GM18519 (cell line): ENCODE results near the gene ASPRV1.
"Not testable (repeated sequence)": the region's sequence is repeated elsewhere in the genome, so short reads cannot be mapped to it uniquely, and the experiment has no call there.

Experiments used
- ATAC-seq: cut with Tn5 transposase; IDR thresholded peaks from one replicate; pipeline ENCODE4 v1.9.1; 2021; ENCODE audit warnings: mild to moderate bottlenecking, moderate library complexity; ENCODE audit not compliant: unreplicated experiment, low FRiP score

The ASPRV1 gene

DNA sequence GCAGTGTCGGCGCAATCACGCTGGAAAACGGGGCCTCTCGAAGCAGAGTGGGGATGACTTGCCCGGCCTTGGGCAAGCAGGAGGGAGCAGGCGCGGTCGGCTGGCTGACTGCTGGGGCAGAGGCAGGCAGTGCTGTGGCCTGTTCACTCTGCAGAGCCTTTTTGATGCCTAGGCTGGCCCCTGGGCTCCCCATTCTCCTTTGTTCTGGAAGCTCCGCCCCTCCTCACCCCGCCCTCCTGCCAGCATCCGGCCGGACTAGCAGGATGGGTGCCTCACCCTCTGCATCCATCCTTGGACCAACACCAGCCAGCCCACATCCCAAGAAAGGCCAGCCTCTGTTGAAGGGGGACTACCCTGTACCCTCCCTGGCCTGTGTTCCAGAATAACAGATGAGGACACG is at the start of gene ASPRV1:
ASPRV1 (minus strand) TSS at position 136 of the 400 bp plus-strand sequence. CDS start 195 bp downstream, outside the sequence.
- no peak for ATAC-seq

DNA sequence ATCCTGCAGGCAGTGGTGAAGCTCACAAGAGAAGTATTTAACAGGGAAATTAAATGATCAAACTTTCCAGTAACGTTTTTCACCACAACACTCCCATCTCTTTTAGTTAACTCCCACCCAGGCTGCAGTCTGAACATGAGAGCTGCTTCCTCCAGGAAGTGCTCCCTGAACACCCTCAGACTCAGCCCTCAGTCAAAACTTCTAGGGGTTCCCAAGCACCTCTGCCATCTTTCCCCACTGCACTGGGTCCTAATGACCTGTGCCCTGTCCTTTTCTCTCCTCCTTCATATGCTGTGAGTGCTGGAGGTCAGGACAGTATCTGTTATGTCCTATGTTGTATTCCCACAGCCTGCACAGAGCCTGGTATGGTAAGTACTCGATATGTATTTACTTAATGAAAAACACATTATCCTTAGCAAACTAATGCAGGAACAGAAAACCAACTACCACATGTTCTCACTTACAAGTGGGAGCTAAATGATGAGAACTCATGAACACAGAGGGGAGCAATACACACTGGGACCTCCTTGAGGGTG is 49.2 kb upstream of the ASPRV1 start:
- ATAC-seq, result no peak

DNA sequence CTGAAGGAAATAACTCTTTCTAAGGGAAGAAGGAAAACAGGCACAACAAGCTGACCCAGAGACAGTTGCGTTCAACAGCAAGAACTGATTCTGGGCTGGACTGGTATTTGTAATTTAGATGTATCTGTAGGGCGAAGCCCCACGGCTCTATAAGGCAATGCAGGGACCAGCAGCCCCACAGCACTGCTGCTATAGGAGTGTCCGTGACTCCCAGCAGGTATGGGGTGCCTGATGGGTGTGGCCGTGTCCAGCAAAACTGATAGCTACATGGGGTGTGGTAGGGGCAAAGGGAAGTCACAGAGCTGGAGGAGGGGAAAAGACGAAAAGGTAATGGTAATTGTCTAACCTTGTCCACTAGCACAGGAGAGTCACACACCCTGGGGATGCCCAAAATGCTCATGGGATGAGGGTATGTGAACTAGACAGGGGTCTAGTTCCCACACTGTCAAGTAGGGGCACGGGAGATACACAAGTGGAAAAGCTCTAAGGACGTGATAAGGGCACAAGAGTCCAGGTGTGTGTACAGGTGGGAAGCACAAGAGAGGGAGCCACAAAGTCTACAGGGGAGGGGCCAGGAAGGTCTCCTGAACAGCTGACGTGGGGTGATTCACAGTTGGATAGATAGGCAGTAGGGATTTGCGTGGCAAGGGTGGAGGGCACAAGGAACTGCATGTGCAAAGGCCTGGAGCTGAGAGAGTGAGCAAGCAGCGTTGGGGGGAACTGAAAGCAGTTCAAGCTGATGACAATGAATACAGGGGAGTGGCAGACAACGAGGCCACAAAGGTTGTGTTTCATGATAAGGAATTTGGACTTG is 48.5 kb upstream of the ASPRV1 start:
- ATAC-seq, result no peak

DNA sequence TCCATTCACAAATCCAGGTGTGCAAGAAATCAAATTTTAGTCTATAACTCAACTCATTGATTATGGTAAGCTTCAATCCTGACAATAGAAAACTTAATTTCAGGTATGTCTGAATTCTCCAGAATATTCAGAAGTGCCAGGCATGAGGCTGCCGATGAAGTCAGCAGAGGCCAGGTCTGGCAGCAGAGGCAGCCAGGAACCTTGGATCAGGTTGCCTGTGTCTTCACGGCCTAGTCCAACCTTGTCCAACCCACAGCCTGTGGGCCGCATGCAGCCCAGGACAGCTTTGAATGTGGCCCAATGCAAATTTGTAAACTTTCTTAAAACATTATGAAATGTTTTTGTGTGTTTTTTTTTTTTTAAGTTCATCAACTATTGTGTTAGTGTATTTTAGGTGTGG is 46.9 kb upstream of the ASPRV1 start:
- no peak for ATAC-seq

DNA sequence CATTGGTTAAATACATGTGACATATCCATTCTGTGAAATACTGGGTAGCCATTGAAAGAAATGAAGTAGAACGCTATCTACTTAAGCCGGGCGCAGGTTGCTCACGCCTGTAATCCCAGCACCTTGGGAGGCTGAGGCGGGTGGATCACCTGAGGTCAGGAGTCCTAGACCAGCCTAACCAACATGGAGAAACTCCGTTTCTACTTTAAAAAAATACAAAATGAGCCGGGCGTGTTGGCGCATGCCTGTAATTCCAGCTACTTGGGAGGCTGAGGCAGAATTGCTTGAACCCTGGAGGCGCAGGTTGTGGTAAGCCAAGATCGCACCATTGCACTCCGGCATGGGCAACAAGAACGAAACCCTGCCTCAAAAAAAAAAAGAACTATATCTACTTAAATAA is 45.7 kb upstream of the ASPRV1 start:
- ATAC-seq, result no peak

DNA sequence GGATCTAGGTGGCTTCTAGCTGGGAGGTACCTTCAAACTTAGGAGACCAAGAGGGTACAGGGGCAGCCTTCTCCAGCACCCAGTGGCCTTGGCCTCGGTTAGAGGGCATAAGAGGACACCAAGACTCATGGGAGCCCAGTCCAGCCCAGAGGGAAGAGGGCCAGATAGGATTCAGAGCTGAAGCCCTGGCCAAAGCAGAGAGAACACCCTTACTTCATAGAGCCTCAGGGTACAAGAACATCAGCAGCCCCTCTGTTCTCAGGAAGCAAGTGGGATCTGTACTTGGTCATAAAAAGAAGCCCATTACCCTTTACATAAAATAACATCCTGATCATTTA is 45.0 kb upstream of the ASPRV1 start:
- ATAC-seq, result no peak

DNA sequence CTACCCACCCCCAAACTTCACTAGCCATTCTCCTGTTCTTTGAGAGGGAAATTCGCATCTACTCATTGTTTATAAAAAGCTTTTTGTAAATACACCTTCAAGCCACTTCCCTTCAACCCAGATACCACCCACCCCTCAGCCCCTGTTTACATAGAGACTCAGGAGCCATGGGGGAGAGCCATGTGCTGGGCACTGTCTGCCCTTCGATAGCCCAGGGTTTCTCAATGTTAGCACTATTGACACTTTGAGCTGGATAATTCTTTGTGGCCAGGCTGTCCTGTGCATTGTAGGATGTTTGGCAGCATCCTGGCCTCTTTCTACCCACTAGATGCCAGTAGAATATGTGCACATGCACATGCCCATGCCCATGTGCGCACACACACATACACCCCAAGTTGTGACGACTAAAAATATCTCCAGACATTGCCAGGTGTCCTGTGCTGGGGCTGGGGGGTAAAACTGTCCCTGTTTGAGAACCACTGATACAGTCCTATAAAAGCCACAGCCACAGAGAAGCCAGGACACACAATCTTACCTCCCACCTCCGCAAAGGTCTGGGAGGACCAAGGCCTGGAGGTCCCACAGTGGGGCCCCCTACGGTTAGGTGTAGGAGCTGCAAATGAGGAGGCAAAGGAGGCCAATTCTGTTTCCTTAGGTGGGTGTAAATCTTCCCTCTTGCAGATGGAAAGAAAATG is 44.5 kb upstream of the ASPRV1 start:
- no peak for ATAC-seq

DNA sequence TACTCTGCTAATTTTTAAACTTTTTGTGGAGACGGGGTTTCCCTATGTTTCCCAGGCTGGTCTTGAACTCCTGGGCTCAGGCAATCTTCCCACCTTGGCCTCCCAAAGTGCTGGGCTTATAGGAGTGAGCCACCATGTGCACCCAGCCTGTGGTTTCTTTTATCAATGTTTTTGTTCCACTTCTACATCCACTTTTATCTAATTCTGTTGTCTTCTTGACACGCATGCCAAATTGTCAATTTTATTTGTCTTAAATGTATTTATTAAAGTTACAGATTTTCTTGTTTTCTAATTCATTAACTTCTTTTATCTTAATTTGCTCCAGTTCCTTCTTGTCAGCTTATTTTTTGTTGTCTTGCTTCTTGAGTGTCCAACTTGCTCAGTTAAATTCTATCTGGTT is 43.8 kb upstream of the ASPRV1 start:
- ATAC-seq, result no peak

DNA sequence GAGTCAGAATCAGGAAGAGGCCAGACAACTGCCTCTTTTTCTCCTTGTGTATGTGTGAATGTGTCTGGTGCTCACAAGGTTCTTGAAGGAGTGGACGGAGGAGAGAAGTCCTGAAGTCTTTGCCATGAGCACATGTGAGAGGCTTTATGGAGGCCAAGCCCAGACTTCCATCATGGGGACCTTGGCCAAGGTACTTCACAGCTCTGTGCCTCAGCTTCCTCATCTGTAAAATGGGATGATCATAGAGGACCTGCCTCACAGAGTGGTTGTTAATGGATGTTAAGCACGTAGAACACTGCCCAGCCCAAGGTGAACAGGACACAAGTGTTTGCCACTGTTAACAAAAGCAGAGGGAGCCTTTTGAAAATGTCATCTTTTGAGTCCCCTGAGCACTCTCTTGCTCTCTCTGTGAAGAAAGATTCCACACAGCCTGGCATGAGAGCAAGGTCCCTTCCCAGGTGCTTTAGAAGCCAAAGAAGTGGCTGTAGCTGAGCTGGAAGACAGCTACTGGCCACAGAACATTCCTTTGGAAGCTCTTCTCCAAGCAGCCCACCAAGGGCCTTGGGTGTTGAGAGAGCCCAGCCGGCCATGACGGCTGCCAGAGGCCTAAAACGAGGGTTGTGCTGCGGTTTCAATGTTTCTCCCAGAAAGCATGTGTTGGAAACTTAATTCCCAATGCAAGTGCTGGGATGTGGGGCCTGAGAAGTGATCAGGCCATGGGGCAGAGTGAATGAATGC is 41.8 kb upstream of the ASPRV1 start:
- no peak for ATAC-seq

DNA sequence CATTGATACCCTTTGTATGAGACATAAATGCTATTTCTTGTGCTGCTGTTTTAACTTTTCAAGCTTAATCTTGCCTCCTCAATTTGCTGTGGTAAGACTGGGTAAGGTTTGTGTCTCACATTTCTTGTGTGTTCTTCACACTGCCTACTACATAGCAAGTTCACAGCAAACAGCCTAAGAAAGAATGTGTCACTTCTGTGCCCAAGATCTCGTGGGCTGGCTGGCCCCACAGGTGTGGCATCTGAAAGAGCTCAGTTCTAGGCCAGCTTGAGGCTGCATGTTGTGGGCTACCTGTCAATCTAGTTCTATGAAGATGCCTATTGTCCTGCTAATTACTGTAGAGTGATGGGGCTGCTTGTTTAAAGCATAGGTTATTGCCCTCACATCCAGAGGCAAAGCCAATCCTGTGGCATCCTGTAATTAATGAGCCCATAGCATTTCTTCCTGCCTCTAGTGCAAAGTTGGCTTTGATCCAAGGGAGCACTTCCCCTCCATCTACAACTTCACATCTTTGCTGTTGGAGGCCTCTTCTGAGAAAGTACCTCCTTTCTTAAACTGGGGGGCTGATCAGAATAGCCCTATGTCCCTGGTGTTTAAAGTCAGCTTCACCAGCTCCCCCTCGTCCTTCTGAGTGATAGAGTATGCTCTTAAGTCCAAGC is 40.9 kb upstream of the ASPRV1 start:
- ATAC-seq, result no peak

DNA sequence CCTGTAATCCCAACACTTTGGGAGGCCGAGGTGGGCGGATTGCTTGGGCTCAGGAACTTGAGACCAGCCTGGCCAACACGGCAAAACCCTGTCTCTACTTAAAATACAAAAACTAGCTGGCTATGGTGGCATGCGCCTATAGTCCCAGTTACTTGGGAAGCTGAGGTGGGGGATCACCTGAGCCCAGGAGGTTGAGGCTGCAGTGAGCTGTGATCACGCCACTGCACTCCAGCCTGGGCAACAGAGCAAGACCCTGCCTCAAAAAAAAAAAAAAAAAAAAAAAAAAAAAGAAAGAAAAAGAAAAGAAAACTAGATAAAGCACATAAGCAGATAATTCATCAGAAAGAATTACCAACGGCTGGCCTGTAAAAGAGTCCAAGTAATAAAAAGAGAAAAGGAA is 39.1 kb upstream of the ASPRV1 start:
- ATAC-seq, result not testable (repeated sequence)

DNA sequence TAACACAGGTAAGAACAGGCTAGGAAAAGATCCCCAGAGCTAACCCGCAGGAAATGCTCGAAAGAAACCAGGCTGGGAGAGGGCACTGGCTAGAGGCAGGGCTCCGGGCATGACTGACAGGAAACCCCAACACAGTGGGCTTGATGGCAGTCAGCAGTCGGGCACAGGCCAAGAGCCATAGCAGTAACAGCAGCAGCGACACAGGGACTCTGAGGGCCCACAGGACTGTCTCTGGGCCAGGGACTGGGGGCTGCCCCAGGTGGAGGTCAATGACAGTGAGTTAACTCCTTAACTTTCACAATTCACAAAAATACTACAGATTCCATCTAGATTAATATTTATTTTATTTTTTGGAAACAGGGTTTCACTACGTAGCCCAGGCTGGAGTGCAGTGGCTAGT is 37.3 kb upstream of the ASPRV1 start:
- no peak for ATAC-seq

DNA sequence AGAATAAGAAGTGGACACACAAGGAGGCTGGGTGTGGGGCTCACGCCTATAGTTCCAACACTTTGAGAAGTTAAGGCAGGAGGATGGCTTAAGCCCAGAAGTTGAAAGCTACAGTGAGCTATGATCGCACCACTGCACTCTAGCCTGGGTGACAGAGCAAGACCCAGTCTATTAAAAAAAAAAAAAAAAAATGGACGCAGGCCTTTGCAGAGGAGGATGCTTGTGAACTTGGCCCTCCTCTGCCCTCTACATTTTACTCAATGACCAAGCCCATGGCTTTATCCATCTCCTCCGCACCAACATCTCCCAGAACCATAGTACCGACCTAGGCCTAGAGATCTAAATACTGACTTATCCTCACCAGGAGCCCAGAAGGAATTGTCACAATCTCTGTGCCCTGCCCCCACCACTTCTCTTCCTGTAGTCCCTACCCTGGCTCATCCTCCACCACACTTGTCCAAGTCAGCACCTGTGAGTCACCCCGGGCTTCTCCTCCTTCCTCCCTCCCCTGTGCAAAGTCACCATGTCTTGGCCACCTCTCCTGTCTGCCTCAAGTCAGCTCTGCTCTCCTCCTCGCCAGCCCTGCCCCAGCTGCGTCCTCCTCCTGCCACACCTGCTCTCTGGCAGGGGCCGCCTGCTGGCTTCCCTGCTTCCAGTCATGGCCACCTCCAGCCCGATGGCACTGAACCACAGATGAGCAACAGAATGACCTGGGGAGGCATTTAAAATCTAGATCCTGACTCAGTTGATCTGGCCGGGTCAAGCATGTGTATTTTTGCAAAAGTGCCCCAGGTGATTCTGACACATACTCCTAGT is 35.8 kb upstream of the ASPRV1 start:
- no peak for ATAC-seq

DNA sequence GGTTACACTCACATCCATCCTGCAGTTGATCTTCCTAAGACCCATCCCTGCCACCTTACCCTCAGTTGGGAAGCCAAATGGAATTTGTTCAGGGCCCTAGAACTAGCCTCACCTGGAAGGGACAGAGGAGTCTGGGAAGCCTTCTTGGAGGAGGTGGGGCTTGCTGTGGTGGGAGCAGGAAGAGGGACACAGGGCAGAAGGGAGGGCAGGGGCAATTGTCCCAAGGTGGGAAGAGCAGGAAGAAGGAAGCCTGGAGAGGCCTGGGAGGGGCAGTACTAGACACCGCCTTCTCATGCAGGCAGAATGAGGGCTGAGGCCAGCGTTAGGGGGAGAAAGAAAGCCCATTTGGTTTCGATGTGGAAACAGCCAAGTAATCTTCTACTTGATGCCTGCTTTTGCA is 34.1 kb upstream of the ASPRV1 start:
- no peak for ATAC-seq

DNA sequence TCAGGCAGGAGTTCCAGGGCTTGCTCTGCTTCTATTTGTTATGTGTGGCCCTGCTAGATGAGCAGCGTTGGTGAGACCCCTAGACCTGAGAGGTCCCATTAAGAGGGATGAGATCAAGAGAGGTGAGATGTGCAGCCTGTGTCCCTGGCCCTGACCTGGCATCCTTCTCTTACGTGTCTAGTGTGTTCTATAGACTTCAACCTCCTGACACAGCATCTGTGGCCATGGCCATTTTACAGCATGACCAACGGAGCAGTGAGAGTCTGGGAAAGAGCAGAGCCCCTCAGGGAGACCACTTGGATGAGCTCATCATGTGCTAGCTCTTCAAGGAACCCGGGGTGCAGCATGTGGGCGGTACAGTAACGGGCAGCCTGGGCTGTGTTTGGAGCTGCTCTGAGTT is 32.7 kb upstream of the ASPRV1 start:
- ATAC-seq, result no peak

DNA sequence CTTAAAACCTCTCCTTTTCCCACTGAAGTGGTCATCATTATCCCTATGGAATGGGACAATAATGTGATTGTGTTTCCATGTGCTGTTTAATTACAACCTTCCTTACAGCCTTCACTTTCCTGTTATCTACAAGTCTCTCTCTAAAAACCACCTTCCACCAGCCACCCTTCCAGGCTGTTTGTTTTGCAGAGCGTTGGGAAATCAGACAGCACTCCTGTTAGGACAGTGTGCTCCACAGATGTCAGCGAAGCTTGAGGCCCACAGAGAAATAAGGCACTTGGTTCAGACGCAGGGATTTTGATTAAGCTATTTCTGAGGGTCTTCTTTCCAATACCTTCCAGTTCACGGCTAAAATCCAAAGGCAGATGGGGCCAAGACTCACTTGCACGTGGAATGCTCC is 32.3 kb upstream of the ASPRV1 start:
- ATAC-seq, result no peak

DNA sequence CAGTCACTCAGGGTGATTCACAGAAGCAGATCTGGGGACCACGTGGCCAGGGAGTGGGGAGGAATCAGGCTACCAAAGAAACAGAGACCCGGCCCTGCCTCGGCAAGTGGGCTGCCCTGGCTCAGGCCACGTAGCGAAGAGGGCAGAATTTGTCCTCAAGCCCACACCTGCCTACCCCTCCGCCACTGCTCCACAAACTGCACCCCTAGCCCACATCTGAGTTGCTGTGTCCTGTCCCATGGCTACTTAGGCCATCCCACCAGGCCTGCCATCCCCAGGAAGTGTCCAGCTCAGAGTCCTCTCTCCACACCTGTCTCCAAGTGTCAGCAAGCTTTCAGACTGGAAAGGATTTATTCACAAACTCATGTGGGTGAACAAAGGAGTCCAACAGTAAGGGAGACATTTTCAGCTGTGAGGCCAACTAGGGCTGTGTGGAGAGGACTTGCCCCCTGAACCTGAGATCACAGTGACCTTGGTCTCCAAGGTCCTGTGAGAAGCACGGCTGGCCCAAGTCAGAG is 31.7 kb upstream of the ASPRV1 start:
- ATAC-seq, result no peak

DNA sequence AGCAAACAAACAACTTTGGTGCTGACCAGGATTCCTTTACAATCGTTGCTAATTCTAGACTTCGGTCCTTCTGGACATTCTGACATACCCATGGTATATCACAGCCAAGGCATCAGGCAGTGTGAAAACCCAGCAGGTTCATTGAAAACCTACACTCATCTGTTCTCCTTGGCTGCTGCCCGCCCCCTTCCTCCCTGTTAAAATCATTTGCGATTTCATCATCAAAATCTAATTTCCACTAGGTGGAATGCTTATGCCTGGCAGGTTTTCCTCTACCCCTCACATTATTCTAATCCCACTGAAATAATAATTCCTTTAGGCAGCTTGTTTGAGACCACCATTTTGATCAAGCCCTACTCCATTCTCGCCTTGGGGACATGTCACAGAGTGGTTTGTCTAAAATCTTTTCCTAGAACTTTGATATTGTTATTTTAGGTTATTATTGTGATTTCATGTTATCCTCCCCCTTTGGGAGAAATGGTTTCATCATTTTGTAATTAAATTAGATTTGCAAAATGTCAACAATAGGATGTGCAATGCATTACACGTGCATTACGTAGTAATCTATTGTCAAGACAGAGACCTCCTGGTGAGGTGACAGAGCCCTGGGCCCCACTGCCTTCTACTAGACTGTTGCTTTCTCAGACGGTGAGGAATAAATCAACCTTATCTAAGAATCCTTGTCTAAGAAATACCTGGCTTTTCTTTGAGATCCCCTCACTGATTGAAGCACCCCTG is 31.0 kb upstream of the ASPRV1 start:
- ATAC-seq, result no peak
